ENCODE results near the gene PRDM16. TPM values are rescaled to one million over a fixed set of nuclear protein-coding genes. Genes with fewer than 3 reads are reported as not detected.

The PRDM16 gene
- total and polyA plus RNA-seq, 2 experiments from 2014 or later, result 0.14 to 0.16 TPM

DNA sequence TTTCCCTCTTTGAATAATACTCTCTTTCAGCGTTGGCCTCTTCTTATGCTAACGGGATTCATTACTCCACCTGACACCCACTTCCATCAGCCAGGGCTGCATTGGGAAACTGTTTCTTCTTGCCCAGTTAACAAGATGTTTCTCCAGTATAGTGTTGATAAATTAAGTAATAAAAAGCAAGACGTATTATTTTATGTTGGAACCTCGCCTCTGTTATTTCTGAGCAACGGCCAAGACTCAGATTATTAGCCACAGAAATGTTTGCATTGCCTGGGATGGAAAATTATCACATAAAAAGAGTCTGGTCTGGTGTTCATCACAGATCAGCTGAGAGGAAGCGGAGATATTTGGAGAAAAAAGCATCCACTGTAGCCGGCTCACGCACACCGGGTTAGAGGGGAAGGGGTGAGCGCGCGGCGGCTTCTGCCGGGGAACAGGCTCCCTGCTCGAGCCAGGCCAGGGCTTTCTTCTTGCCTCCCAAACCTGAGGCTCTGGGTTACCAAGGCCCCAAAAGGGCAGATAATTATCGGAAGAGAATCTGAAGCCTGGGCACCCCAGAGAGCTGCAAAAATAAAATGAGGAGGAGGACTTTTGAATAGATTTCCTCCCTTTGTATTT is 189.5 kb downstream of the PRDM16 start:
- no peak for ATAC-seq
- Histone ChIP-seq H3K9me2 (ENCODE audit: insufficient read depth) (no peaks in the 10 kb centered on the region), H3K4me2 (no peak overlapping the region), H3F3A (replicated peaks; ENCODE audit: low read depth) (no peaks in the 10 kb centered on the region), H2AFZ (no peak overlapping the region), H3K36me3 (ENCODE audit: insufficient read depth) (no peaks in the 10 kb centered on the region), H3K27ac (ENCODE audit: low read depth) (no peak overlapping the region), H4K20me1 (replicated peaks; ENCODE audit: insufficient read depth) (no peaks in the 10 kb centered on the region), H3K79me2 (replicated peaks; ENCODE audit: insufficient read depth) (no peaks in the 10 kb centered on the region), H3K4me3 (no peak overlapping the region), H3K27me3 (ENCODE audit: insufficient read depth) (no peaks in the 10 kb centered on the region), H3K4me1 (ENCODE audit: insufficient read depth) (no peaks in the 10 kb centered on the region)
- TF ChIP-seq NANOG (IDR thresholded peaks at IDR 0.05; ENCODE audit: borderline replicate concordance) (no peak), STAT1 (IDR thresholded peaks at IDR 0.05; ENCODE audit: unreplicated experiment) (no peak), CREB1 (CRISPR knock-in tag; IDR thresholded peaks at IDR 0.05; ENCODE audit: low read depth) (no peak), JUNB (IDR thresholded peaks at IDR 0.05; ENCODE audit: unreplicated experiment) (no peak), EZH2 (IDR thresholded peaks at IDR 0.05; ENCODE audit: low read depth, unreplicated experiment) (no peak), REST (IDR thresholded peaks at IDR 0.05; ENCODE audit: unreplicated experiment) (no peak), EZH2phosphoT487 (IDR thresholded peaks at IDR 0.05; ENCODE audit: unreplicated experiment) (no peak), ZNF114 (CRISPR knock-in tag; IDR thresholded peaks at IDR 0.05) (no peak), CTCF (conservative IDR thresholded peaks at IDR 0.05; ENCODE audit: low read depth in 2 of 2) (no peak), ZNF331 (CRISPR knock-in tag; IDR thresholded peaks at IDR 0.05; ENCODE audit: low read depth) (no peak), POLR2AphosphoS5 (IDR thresholded peaks at IDR 0.05; ENCODE audit: low read depth) (no peak)
- TF ChIP-seq, protein P1, sequence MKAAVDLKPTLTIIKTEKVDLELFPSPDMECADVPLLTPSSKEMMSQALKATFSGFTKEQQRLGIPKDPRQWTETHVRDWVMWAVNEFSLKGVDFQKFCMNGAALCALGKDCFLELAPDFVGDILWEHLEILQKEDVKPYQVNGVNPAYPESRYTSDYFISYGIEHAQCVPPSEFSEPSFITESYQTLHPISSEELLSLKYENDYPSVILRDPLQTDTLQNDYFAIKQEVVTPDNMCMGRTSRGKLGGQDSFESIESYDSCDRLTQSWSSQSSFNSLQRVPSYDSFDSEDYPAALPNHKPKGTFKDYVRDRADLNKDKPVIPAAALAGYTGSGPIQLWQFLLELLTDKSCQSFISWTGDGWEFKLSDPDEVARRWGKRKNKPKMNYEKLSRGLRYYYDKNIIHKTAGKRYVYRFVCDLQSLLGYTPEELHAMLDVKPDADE (IDR thresholded peaks at IDR 0.05), result no peak
- TF ChIP-seq, protein P2, sequence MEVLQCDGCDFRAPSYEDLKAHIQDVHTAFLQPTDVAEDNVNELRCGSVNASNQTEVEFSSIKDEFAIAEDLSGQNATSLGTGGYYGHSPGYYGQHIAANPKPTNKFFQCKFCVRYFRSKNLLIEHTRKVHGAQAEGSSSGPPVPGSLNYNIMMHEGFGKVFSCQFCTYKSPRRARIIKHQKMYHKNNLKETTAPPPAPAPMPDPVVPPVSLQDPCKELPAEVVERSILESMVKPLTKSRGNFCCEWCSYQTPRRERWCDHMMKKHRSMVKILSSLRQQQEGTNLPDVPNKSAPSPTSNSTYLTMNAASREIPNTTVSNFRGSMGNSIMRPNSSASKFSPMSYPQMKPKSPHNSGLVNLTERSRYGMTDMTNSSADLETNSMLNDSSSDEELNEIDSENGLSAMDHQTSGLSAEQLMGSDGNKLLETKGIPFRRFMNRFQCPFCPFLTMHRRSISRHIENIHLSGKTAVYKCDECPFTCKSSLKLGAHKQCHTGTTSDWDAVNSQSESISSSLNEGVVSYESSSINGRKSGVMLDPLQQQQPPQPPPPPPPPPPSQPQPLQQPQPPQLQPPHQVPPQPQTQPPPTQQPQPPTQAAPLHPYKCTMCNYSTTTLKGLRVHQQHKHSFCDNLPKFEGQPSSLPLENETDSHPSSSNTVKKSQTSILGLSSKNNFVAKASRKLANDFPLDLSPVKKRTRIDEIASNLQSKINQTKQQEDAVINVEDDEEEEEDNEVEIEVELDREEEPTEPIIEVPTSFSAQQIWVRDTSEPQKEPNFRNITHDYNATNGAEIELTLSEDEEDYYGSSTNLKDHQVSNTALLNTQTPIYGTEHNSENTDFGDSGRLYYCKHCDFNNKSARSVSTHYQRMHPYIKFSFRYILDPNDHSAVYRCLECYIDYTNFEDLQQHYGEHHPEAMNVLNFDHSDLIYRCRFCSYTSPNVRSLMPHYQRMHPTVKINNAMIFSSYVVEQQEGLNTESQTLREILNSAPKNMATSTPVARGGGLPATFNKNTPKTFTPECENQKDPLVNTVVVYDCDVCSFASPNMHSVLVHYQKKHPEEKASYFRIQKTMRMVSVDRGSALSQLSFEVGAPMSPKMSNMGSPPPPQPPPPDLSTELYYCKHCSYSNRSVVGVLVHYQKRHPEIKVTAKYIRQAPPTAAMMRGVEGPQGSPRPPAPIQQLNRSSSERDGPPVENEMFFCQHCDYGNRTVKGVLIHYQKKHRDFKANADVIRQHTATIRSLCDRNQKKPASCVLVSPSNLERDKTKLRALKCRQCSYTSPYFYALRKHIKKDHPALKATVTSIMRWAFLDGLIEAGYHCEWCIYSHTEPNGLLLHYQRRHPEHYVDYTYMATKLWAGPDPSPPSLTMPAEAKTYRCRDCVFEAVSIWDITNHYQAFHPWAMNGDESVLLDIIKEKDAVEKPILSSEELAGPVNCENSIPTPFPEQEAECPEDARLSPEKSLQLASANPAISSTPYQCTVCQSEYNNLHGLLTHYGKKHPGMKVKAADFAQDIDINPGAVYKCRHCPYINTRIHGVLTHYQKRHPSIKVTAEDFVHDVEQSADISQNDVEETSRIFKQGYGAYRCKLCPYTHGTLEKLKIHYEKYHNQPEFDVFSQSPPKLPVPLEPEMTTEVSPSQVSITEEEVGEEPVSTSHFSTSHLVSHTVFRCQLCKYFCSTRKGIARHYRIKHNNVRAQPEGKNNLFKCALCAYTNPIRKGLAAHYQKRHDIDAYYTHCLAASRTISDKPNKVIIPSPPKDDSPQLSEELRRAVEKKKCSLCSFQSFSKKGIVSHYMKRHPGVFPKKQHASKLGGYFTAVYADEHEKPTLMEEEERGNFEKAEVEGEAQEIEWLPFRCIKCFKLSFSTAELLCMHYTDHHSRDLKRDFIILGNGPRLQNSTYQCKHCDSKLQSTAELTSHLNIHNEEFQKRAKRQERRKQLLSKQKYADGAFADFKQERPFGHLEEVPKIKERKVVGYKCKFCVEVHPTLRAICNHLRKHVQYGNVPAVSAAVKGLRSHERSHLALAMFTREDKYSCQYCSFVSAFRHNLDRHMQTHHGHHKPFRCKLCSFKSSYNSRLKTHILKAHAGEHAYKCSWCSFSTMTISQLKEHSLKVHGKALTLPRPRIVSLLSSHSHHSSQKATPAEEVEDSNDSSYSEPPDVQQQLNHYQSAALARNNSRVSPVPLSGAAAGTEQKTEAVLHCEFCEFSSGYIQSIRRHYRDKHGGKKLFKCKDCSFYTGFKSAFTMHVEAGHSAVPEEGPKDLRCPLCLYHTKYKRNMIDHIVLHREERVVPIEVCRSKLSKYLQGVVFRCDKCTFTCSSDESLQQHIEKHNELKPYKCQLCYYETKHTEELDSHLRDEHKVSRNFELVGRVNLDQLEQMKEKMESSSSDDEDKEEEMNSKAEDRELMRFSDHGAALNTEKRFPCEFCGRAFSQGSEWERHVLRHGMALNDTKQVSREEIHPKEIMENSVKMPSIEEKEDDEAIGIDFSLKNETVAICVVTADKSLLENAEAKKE (CRISPR knock-in tag; IDR thresholded peaks at IDR 0.05), result no peak
- H3K9me3 Mint-ChIP-seq, result peaks cover 5% of the 10 kb centered on the region
- H3K27ac Mint-ChIP-seq, result no peak overlapping the region
- H3K4me1 Mint-ChIP-seq, result no peaks in the 10 kb centered on the region
- no peak overlapping the region for H3K4me3 Mint-ChIP-seq
- DNase-seq (ENCODE audit: low spot score), result no peak
- peaks cover 4% of the 10 kb centered on the region; the same call in 2 of the 3 replicates for H3K36me3 Mint-ChIP-seq (ENCODE audit: low read depth)
- peaks cover 10% of the 10 kb centered on the region for H3K27me3 Mint-ChIP-seq (ENCODE audit: insufficient read depth, low read depth, poor library complexity)

All from GM23338 (cell line).